HEK293 (cell line): ENCODE measurements around the gene PRRT1.

Experiments used
- CTCF ChIP-seq: fragments of 450-650 bp; formaldehyde crosslinking; IDR thresholded peaks from 2 replicates; pipeline ENCODE4 v1.5.1; 2016; ENCODE audit warnings: missing biosample characterization, missing genetic modification characterization
- KLF1 ChIP-seq: fragments of 450-650 bp; formaldehyde crosslinking; IDR thresholded peaks from 2 replicates; pipeline ENCODE4 v1.5.1; 2016; ENCODE audit warnings: missing biosample characterization, missing genetic modification characterization
- RBAK ChIP-seq: fragments of 450-650 bp; formaldehyde crosslinking; IDR thresholded peaks from 2 replicates; pipeline ENCODE4 v1.5.1; 2016; ENCODE audit warnings: missing biosample characterization, missing genetic modification characterization
- ZEB2 ChIP-seq: fragments of 450-650 bp; formaldehyde crosslinking; IDR thresholded peaks from 2 replicates; pipeline ENCODE4 v1.5.1; 2016; ENCODE audit warnings: missing biosample characterization, missing genetic modification characterization
- ZNF10 ChIP-seq: fragments of 450-650 bp; formaldehyde crosslinking; IDR thresholded peaks from 2 replicates; pipeline ENCODE4 v1.5.1; 2017; ENCODE audit warnings: missing biosample characterization, missing genetic modification characterization
- ZNF146 ChIP-seq: fragments of 450-650 bp; formaldehyde crosslinking; IDR thresholded peaks from 2 replicates; pipeline ENCODE4 v1.5.1; 2016; ENCODE audit warnings: missing biosample characterization, missing genetic modification characterization
- ZNF169 ChIP-seq: fragments of 450-650 bp; formaldehyde crosslinking; IDR thresholded peaks from 2 replicates; pipeline ENCODE4 v1.5.1; 2016; ENCODE audit warnings: missing biosample characterization, missing genetic modification characterization
- ZNF174 ChIP-seq: fragments of 450-650 bp; formaldehyde crosslinking; IDR thresholded peaks from 2 replicates; pipeline ENCODE4 v1.5.0; 2017; ENCODE audit warnings: missing biosample characterization, mild to moderate bottlenecking, missing genetic modification characterization
- ZNF239 ChIP-seq: fragments of 450-650 bp; formaldehyde crosslinking; IDR thresholded peaks from 2 replicates; pipeline ENCODE4 v1.5.1; 2016; ENCODE audit warnings: missing biosample characterization, missing genetic modification characterization
- ZNF514 ChIP-seq: fragments of 450-650 bp; formaldehyde crosslinking; IDR thresholded peaks from 2 replicates; pipeline ENCODE4 v1.5.1; 2016; ENCODE audit warnings: missing biosample characterization, missing genetic modification characterization

DNA sequence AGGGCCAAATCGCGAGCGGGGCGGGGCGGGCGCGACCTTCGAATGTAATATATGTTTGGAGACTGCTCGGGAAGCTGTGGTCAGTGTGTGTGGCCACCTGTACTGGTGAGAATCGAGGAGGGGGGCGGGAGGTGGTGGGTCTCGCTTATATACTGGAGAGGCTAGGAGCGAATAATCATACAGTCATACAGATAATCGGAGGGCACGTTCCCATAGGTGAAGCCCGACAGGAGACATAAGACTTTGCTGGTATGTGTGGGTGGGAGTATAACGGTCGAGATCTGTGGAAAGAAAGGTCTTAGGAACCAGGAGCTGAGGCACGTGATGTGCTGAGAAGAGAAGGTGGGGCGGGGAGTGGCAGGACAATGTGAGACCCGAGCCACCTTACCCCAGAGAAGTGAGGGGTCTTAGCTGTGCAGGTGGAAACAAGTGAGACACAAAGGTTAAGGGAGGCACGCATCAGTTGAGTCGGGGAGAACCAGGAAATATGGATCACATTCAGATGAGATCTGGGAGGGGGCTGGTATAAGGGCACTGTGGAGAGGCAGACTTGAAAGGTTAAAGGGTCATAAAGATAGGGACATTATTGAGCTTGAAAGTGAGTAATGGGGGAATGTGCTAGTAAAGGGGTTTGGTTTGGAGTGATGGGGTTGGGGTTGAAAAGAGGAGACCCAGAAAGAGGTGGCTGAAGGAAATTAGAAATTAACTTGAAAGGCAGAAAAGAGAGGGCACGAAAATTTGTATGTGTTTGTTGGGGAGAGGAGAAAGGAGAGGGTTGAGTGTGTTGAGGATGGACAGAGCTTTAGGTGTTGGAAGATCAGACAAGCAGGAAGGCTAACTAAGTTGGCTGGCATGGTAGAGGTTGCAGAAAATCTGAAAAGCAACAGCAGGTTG is 27.1 kb upstream of the PRRT1 start:
- TF ChIP-seq RBAK (tag by site-specific recombination) (no peak), ZNF146 (no peak), CTCF (tag by site-specific recombination) (no peak), ZNF239 (tag by site-specific recombination) (no peak), ZEB2 (tag by site-specific recombination) (no peak), ZNF174 (no peak), ZNF10 (tag by site-specific recombination) (no peak), KLF1 (tag by site-specific recombination) (peak; percentile 5; the same call in 1 of the 2 replicates), ZNF514 (tag by site-specific recombination) (no peak), ZNF169 (tag by site-specific recombination) (no peak)
